Measurements from ENCODE around the gene MISP3.

MISP3 gene

GRCh38 chr19:14078411-14078810 is 5.8 kb downstream of the MISP3 start:
- DNase-seq (ENCODE audit: low read depth in 2 of 3, low spot score in 1 of 3) = no peak

- peak; percentile 98 to 99 (median 99) for DNase-seq (ENCODE audit: low read depth in 2 of 3, low spot score in 1 of 3)
These were observed 8.6 kb downstream of the MISP3 start for GRCh38 chr19:14080887-14081796.

GRCh38 chr19:14081797-14082674 is 9.4 kb downstream of the MISP3 start:
- DNase-seq (ENCODE audit: low read depth in 2 of 3, low spot score in 1 of 3) = no peak

GRCh38 chr19:14082675-14082960 is 10.0 kb downstream of the MISP3 start:
- DNase-seq (ENCODE audit: low read depth in 2 of 3, low spot score in 1 of 3) = no peak

- no peak for DNase-seq (ENCODE audit: low read depth in 2 of 3, low spot score in 1 of 3)
These were observed 12.9 kb downstream of the MISP3 start, which contains the start of gene C19orf67 for GRCh38 chr19:14085309-14085995. C19orf67 (minus strand) TSS chr19:14085783; CDS start chr19:14085627, 156 bp downstream.

GRCh38 chr19:14086098-14086497 is 13.5 kb downstream of the MISP3 start:
- DNase-seq (ENCODE audit: low read depth in 2 of 3, low spot score in 1 of 3) = no peak

- no peak for DNase-seq (ENCODE audit: low read depth in 2 of 3, low spot score in 1 of 3)
These were observed 16.2 kb downstream of the MISP3 start for GRCh38 chr19:14088634-14089411.

- DNase-seq (ENCODE audit: low read depth in 2 of 3, low spot score in 1 of 3) = no peak
These were observed 16.8 kb downstream of the MISP3 start for GRCh38 chr19:14089412-14089661.

GRCh38 chr19:14089662-14090508 is 17.3 kb downstream of the MISP3 start:
- peak in 1 of 3 donors; percentile 50 for DNase-seq (ENCODE audit: low read depth in 2 of 3, low spot score in 1 of 3)

GRCh38 chr19:14090509-14091080 is 18.0 kb downstream of the MISP3 start, which contains the start of gene SAMD1:
SAMD1 (minus strand) TSS chr19:14090751.
- peak; percentile 55 to 76 (median 61) for DNase-seq (ENCODE audit: low read depth in 2 of 3, low spot score in 1 of 3)

- peak; percentile 44 to 72 (median 61) for DNase-seq (ENCODE audit: low read depth in 2 of 3, low spot score in 1 of 3)
These were observed 18.7 kb downstream of the MISP3 start for GRCh38 chr19:14091081-14091812.

GRCh38 chr19:14091813-14092462 is 19.4 kb downstream of the MISP3 start:
- no peak for DNase-seq (ENCODE audit: low read depth in 2 of 3, low spot score in 1 of 3)

GRCh38 chr19:14093117-14093823 is 20.7 kb downstream of the MISP3 start:
- no peak for DNase-seq (ENCODE audit: low read depth in 2 of 3, low spot score in 1 of 3)

- DNase-seq (ENCODE audit: low read depth in 2 of 3, low spot score in 1 of 3) = no peak
These were observed 22.3 kb downstream of the MISP3 start for GRCh38 chr19:14094854-14095253.

- no peak for DNase-seq (ENCODE audit: low read depth in 2 of 3, low spot score in 1 of 3)
These were observed 23.8 kb downstream of the MISP3 start for GRCh38 chr19:14096272-14096992.

- no peak for DNase-seq (ENCODE audit: low read depth in 2 of 3, low spot score in 1 of 3)
These were observed 25.1 kb downstream of the MISP3 start for GRCh38 chr19:14097532-14098151.
